CD4-positive, alpha-beta T cell treated with Interleukin-15 for 1 hour (primary cell): Measurements from ENCODE around the gene MAPK8IP1.
A peak's percentile ranks its signal among the peaks of the same experiment; 100 is the strongest.
"Not testable (repeated sequence)": the region's sequence is repeated elsewhere in the genome, so short reads cannot be mapped to it uniquely, and the experiment has no call there.

Experiments
- DNase-seq: peaks from one replicate; pipeline ENCODE4 v3.0.0-alpha.2; 2020

The MAPK8IP1 gene

DNA sequence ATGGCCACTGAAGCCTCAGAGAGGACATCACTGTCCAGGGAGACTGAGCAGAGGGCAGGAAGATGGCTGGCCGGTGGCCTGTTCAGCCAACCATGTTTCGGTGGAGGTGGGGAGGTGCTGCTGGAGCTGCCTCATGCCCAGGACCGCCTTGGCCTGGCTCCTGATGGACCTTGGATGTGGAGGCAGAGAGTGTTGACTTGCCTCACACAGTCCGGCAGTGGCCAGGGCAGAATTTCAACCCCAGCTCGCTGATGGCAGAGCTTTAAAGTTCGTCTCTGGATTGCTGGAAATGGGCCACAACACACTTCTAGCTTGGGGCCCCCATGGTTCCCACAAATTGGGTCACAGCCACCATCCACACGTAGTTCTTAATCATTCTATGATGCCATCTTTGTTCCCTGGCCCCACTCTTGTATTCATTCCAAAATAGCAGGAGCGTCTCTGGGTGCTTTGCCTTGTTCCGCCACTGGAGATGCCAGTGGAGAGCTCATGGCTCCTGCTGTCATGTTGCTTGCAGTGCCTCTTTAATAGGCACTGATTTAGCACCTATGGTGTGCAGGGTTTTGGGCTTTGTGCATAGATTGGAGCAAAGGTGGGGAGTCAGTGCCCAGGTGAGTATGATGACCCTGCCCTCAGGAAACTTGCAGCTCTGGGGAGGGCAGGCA, 5.6 kb downstream of the MAPK8IP1 start:
- DNase-seq: no peak

DNA sequence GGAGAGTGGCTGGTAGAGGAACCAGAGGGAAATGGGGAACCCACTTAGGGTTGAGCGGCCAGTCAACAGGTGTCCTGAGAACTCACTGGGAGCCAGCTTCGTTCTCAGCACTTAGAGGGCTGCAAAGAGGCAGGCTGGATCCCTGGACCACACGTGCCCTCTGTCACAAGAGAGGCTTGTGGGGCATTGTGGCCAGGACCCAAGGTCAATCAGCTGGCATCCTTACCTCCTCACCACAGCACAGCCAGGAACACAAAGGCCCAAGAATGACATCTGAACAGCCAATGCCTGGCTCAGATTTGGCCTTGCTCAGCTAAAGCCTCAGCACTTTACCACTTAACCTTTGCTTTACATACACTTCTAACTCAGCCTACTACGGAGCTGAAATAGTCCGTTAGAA, 7.4 kb downstream of the MAPK8IP1 start:
- DNase-seq: no peak

DNA sequence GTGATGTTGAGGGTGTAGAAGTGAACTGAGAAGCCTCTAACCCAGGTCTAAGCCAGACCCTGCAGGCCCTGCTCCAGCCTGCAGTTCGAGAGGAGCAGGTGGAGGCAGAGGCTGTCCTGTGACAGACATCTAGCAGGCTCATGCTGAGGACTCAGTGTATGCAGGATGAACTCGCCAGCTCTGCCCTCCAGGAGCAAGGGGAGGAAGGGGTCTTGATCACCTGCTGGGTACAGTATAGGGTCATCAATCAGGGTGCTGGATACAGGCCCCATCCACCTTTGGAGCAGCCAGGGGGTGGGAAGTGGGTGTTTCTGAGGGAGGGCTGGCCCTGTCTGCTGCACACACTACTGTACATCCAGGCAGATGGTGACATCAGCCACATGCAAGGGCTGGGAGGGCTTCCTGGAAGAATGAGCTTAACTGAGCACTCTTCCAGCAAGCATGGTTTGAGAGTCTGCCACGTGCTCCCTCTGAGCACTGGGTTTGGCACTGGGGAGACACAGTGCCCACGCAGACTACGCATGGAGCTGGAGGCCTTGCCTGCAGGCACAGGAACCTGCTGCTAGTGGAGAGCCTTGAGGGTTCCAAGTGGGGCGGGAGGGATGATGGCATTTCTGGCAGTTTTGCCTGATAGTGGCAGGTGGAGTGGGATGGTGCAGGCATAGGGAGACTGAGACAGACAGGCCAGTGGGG, 9.2 kb downstream of the MAPK8IP1 start:
- DNase-seq: no peak

DNA sequence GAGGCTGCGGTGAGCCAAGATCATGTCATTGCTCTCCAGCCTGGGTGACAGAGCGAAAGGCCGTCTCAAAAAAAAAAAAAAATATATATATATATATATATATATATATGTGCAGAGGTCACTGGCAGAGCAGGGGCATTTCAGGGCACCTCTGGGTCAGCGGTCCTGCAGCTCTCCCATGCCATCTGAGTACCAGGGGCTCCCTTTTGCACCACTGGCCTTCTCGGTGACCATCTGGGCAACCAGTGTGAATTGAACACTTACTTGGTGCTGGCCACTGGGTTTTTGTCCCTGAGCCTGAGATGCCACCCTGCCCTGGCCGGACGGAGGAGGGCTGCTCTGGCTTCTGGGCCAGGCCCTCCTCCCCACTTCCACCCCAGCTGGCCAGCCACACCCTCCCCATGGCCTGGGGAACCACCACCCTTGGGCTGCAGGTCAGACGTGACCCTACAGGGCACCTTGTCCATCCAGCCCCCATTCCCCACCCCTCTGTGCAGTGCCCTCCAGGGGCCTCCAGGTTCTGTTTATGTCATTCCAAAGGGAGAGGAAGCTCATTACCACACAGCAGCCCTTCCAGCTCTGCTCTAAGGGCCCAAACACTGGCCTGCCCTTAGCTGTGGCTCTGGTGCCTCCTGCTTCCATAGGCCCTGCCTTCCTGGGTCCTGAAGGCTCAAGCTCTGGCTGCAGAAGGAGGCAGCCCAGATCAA, 10.3 kb downstream of the MAPK8IP1 start:
- no peak for DNase-seq

DNA sequence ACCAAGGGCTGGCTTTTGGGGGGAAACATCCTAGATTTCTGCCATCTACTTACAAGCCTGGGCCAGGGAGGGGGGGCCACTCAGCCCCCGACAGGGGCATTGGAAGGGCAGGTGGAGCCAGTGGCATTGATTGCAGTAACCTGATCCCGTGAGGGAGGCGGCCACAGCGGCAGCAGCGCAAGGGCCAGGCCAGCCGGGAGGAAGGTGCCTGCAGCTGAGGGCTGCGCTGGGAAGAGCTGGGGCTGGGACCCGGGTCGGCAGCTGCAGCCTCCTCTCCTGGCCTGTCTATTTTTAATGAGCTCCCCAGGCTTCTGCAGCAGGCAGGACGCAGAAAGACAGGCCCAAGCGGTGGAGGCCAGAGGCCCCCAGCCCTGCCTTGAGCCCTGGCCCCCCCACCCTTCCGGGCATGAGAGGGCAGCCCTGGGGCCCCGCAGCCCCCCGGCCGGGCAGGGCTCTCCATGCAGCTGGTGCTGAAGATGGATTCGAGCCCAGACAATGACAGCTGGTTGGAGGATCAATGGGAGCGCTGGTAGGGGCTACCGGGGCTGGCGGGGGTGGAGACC, 11.1 kb downstream of the MAPK8IP1 start:
- DNase-seq: no peak

GRCh38 chr11:45897556-45897955, 12.1 kb downstream of the MAPK8IP1 start:
- DNase-seq: no peak

DNA sequence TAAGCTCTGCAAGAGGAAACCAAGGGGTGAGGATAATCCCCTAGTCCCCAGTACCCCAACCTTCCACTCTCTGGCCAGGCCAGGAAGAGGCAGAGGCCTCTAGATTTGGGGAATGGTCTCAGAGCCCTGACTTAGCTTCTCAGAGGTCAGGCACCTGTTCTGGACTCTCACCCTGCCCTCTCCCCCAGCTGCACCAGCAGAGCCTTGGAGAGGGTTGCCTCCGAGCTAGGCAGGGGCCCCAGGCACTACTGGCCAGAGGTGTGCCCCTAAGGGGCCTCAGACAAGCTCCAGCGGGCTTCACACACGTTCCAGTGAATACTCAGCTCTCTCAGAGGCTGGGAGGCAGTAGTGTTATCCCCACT, 13.6 kb downstream of the MAPK8IP1 start:
- no peak for DNase-seq

GRCh38 chr11:45899448-45900174, 14.2 kb downstream of the MAPK8IP1 start:
- peak; percentile 84 for DNase-seq

GRCh38 chr11:45900175-45900800, 14.8 kb downstream of the MAPK8IP1 start:
- not testable (repeated sequence) for DNase-seq

GRCh38 chr11:45900916-45901617, 15.6 kb downstream of the MAPK8IP1 start:
- no peak for DNase-seq

DNA sequence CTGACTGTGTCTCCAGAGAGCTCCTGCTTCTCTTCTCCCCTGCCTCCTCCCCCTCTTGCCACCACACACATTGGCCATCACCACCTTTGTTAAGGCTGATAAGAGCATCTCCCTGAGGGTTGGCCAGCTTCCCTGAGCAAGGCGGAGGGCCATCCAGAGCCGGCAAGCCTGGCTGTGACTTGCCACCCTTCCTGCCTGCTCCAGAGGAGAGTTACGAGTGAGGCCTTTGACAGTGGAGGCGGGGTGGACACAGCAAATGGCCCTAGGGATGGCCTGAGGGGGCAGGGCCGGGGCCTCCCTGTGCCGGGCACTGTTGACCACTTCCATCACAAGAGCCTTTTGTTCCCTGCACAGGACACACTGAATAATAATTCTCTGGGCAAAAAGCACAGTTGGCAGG, 16.2 kb downstream of the MAPK8IP1 start:
- DNase-seq: no peak

DNA sequence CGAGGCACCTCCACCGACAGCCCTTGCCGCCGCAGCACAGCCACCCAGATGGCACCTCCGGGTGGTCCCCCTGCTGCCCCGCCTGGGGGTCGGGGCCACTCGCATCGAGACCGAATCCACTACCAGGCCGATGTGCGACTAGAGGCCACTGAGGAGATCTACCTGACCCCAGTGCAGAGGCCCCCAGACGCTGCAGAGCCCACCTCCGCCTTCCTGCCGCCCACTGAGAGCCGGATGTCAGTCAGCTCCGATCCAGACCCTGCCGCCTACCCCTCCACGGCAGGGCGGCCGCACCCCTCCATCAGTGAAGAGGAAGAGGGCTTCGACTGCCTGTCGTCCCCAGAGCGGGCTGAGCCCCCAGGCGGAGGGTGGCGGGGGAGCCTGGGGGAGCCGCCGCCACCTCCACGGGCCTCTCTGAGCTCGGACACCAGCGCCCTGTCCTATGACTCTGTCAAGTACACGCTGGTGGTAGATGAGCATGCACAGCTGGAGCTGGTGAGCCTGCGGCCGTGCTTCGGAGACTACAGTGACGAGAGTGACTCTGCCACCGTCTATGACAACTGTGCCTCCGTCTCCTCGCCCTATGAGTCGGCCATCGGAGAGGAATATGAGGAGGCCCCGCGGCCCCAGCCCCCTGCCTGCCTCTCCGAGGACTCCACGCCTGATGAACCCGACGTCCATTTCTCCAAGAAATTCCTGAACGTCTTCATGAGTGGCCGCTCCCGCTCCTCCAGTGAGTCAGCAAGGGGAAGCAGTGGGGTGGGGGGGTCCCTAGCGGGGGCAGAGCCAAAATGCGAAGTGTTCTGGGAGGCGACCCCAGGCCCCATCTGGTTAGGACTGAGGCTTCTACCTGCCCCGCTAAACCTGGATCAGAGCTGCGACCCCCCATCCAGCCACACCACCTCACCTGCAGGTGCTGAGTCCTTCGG, 17.3 kb downstream of the MAPK8IP1 start:
- no peak for DNase-seq

DNA sequence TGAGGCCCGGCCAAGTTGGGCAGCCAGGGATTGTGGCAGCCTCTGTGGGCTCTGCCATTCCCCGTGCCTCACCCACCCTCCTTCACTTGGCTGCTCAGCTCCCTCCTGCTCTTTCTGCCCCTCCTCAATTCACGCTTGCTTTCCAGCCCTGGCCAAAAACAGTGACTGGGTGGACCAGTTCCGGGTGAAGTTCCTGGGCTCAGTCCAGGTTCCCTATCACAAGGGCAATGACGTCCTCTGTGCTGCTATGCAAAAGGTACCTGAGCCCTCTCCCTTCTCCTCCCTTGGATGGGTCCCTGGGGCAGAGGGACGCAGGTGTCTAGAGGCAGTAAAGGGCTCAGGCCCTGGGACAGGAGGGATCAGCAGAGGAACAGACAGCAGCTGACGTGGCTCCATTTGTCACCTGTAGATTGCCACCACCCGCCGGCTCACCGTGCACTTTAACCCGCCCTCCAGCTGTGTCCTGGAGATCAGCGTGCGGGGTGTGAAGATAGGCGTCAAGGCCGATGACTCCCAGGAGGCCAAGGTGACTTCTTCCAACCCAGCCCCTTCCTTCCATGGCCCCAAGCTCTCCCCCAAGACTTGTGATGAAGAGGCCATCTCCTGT, 19.0 kb downstream of the MAPK8IP1 start:
- no peak for DNase-seq

DNA sequence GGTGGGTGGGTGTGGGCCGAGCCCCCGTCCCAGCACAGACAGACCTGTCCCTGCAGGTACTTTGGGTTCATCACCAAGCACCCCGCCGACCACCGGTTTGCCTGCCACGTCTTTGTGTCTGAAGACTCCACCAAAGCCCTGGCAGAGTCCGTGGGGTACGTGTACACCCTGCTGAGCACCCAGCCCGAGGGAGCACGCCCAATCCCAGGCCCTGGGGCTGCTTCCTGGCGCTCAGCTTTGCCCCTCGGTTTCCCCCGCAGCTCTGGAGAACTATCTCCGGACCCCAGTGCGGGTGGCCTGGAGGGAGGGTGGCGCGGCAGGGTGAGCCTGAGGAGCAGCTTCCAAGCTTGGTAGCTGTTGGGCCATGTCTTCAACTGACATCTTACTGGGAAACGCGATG, 19.6 kb downstream of the MAPK8IP1 start:
- DNase-seq: no peak

GRCh38 chr11:45905576-45905975, 20.1 kb downstream of the MAPK8IP1 start:
- DNase-seq: not testable (repeated sequence)

GRCh38 chr11:45906096-45906682, 20.7 kb downstream of the MAPK8IP1 start:
- peak; percentile 39 for DNase-seq

DNA sequence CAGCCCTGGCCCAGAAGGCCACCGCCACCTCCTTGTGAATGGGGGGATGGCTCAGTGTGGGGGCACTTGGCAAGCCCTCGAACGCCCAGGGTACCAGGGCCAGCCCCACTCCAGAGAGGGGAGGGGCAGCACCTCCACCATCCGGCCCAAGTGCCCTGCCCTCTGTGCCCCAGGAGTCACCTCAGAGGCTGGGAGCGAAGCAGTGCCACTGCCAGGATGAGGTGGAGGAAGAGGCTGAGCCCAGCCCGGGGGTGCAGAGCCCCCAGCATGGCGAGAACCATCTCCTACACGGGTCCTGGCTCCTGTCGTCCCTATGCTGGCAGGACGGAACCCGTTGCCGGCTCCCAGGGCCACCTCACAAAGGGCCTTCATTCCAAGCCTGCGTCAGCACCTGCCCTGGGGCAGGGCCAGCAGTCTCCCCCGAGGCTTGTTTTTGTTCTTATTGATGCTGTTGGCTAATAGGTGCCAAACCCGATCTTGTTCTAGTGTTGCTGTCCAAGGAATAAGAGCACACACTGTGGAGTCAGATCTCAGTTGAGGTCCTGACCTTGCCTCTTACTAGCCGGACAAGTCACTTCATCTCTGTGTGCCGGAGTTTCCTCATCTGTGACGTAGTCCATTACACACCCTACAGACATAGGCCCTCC, 21.6 kb downstream of the MAPK8IP1 start, which contains the start of gene FREY1:
Gene FREY1 (minus strand): TSS at position 307 of the 647 bp plus-strand sequence. CDS start 26 bp downstream, at position 281.
- no peak for DNase-seq

DNA sequence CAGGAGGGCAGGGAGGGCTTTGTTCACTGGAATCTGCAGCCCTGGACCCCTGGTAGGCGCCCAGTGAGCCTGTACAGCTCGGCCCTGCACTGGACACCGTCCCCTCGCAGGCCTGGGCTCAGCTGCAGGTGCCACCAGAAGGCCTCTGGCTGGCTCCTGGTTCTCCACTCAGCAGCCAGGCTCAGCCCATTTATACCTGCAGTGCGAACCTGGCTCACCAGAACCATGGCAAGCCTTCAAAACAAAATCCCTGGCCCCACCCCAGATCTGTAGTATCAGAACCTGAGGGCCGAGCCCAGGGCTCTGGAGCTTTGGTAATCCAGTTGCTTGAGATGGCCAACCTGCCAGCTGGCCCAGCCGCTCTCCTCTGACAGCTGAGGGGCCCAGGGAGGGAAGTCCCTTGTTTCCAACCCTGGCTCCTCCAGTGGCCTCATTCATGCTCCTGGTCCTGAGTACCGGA, 22.5 kb downstream of the MAPK8IP1 start:
- DNase-seq: no peak
